ENCODE data around the gene SLC49A3.

- TF ChIP-seq CTCF (IDR thresholded peaks at IDR 0.05; ENCODE audit: insufficient read depth, low read length, poor library complexity, severe bottlenecking) (no peak), EZH2phosphoT487 (conservative IDR thresholded peaks at IDR 0.05; ENCODE audit: low read length) (no peak)
These were observed 27.7 kb downstream of the SLC49A3 start for GRCh38 chr4:661231-661630.
